HCT116 (cell line): ENCODE data around the gene PCDHGA3. TPM values are rescaled to one million over a fixed set of nuclear protein-coding genes. Genes with fewer than 3 reads are reported as not detected.
"Not testable (repeated sequence)": the region's sequence is repeated elsewhere in the genome, so short reads cannot be mapped to it uniquely, and the experiment has no call there.

ENCODE experiments used
- ATAC-seq: fragments of 200-7000 bp; cut with Tn5 transposase; 2 replicates; pipeline ENCODE4 v1.9.1; 2020; ENCODE audit warnings: mild to moderate bottlenecking, moderate library complexity
- BruUV-seq: library from RNA; stranded (reverse); fragments of 400-500 nt; replicated peaks from 2 replicates; lab custom pipeline; 2021; lab: Mats Ljungman, UMichigan
- CTCF ChIA-PET: fragments of 300-600 bp; sonication (Branson Sonifier 250); formaldehyde crosslinking; loops from one replicate; lab custom pipeline; 2021; ENCODE audit warnings: antibody characterized with exemption; lab: Charles Lee
- POLR2A ChIA-PET: fragments of 300-600, 350-600 bp; sonication (Branson Sonifier 250); formaldehyde crosslinking; loops from one replicate; lab custom pipeline; 2021; ENCODE audit warnings: antibody characterized with exemption; lab: Charles Lee
- RAD21 ChIA-PET, 2 experiments: fragments of 300-600 bp; sonication (Branson Sonifier 250); formaldehyde crosslinking; loops; one replicate each; lab custom pipeline; 2023; ENCODE audit warnings: low total read pairs in 2 of 2; ENCODE audit not compliant: uncharacterized antibody in 2 of 2, unreplicated experiment in 2 of 2, low non-redundant PET in 1 of 2; lab: Charles Lee
- DNase-seq: peaks from one replicate; pipeline ENCODE4 v3.0.0-alpha.2; 2010; ENCODE audit warnings: low read depth, low spot score
- H2AFZ ChIP-seq: fragments of 200-600 bp; shearing (Covaris generic), sonication (generic); 2 replicates; pipeline ENCODE4 v1.6.1; 2017; ENCODE audit warnings: low read depth, mixed run types, mixed read lengths, antibody characterized with exemption, low read length; ENCODE audit not compliant: poor library complexity, severe bottlenecking
- H3K27ac ChIP-seq: 2 replicates; pipeline ENCODE4 v1.5.1; 2012; ENCODE audit warnings: low read depth, low read length
- H3K27me3 ChIP-seq: fragments of 200-600 bp; sonication (generic); 2 replicates; pipeline ENCODE4 v1.6.1; 2016; ENCODE audit warnings: mixed run types, low read length, mixed read lengths; ENCODE audit not compliant: insufficient read depth
- H3K36me3 ChIP-seq, 2 experiments: fragments of 200-500 bp in 1 of 2; fragments of 200-600 bp in 1 of 2; sonication (Bioruptor generic) in 1 of 2; sonication (generic) in 1 of 2; 2 replicates each; pipeline versions ENCODE4 v1.5.1 to v1.6.1; 2014 to 2016; ENCODE audit warnings: low read length in 2 of 2, inconsistent platforms in 1 of 2, mixed read lengths in 1 of 2, mixed run types in 1 of 2; ENCODE audit not compliant: insufficient read depth in 2 of 2, control insufficient read depth in 1 of 2
- H3K4me1 ChIP-seq, 2 experiments: fragments of 200-600 bp in 1 of 2; sonication (generic) in 1 of 2; 2 replicates each; pipeline versions ENCODE4 v1.5.1 to v1.6.1; 2012 to 2017; ENCODE audit warnings: low read length in 2 of 2, inconsistent platforms in 1 of 2, mild to moderate bottlenecking in 1 of 2, mixed read lengths in 1 of 2, mixed run types in 1 of 2, moderate library complexity in 1 of 2; ENCODE audit not compliant: insufficient read depth in 2 of 2, control insufficient read depth in 1 of 2
- H3K4me2 ChIP-seq: fragments of 200-600 bp; sonication (generic); 2 replicates; pipeline ENCODE4 v1.6.1; 2017; ENCODE audit warnings: mixed run types, low read length, mixed read lengths
- H3K4me3 ChIP-seq, 2 experiments: fragments of 200-600 bp in 1 of 2; sonication (generic) in 1 of 2; replicated peaks in 1 of 2; 2 replicates each; pipeline ENCODE4 v1.5.1; 2011 to 2016; ENCODE audit warnings: low read length in 2 of 2, control low read depth in 1 of 2, low read depth in 1 of 2, mild to moderate bottlenecking in 1 of 2, mixed read lengths in 1 of 2, mixed run types in 1 of 2
- H3K79me2 ChIP-seq: fragments of 200-600 bp; sonication (generic); 2 replicates; pipeline ENCODE4 v1.6.1; 2017; ENCODE audit warnings: mild to moderate bottlenecking, mixed run types, low read length, moderate library complexity, mixed read lengths; ENCODE audit not compliant: insufficient read depth
- H3K9ac ChIP-seq: fragments of 200-600 bp; sonication (generic); 2 replicates; pipeline ENCODE4 v1.6.1; 2016; ENCODE audit warnings: low read length, mixed read lengths
- H3K9me2 ChIP-seq: fragments of 200-600 bp; sonication (generic), shearing (Covaris generic); 2 replicates; pipeline ENCODE4 v1.6.1; 2017; ENCODE audit warnings: mixed run types, mild to moderate bottlenecking, moderate library complexity; ENCODE audit not compliant: insufficient read depth
- H3K9me3 ChIP-seq, 2 experiments: fragments of 200-500 bp in 1 of 2; fragments of 200-600 bp in 1 of 2; sonication (Bioruptor generic) in 1 of 2; sonication (generic) in 1 of 2; 2 replicates each; pipeline ENCODE4 v1.6.1; 2014 to 2017; ENCODE audit warnings: low read length in 2 of 2, mixed read lengths in 2 of 2, inconsistent platforms in 1 of 2, low read depth in 1 of 2, mild to moderate bottlenecking in 1 of 2, mixed run types in 1 of 2, moderate library complexity in 1 of 2; ENCODE audit not compliant: control insufficient read depth in 1 of 2, insufficient read depth in 1 of 2
- H4K20me1 ChIP-seq: fragments of 200-600 bp; sonication (generic), shearing (Covaris generic); 2 replicates; pipeline ENCODE4 v1.6.1; 2017; ENCODE audit warnings: mixed run types, mild to moderate bottlenecking, moderate library complexity; ENCODE audit not compliant: insufficient read depth
- CTCF ChIP-seq, 3 experiments: fragments of 200-600 bp in 1 of 3; sonication (generic) in 1 of 3; IDR thresholded peaks in 2 of 3; conservative IDR thresholded peaks in 1 of 3; 2 replicates each; pipeline ENCODE4 v1.5.1; 2012 to 2017; ENCODE audit warnings: low read depth in 2 of 3, low read length in 2 of 3, antibody characterized with exemption in 1 of 3, borderline replicate concordance in 1 of 3, control low read depth in 1 of 3, mild to moderate bottlenecking in 1 of 3, mixed read lengths in 1 of 3, mixed run types in 1 of 3, moderate library complexity in 1 of 3; ENCODE audit not compliant: insufficient read depth in 1 of 3
- EGR1 ChIP-seq: IDR thresholded peaks from 2 replicates; pipeline ENCODE4 v1.6.1; 2012; ENCODE audit warnings: low read depth
- ELF1 ChIP-seq: IDR thresholded peaks from 2 replicates; pipeline ENCODE4 v1.6.1; 2012; ENCODE audit warnings: low read depth, borderline replicate concordance
- EZH2phosphoT487 ChIP-seq: fragments of 200-600 bp; IDR thresholded peaks from 2 replicates; pipeline ENCODE4 v1.6.1; 2018; ENCODE audit warnings: antibody characterized with exemption, borderline replicate concordance
- JUND ChIP-seq: IDR thresholded peaks from 2 replicates; pipeline ENCODE4 v1.6.1; 2012
- RAD21 ChIP-seq: IDR thresholded peaks from 2 replicates; pipeline ENCODE4 v1.6.1; 2012; ENCODE audit warnings: low read depth, mild to moderate bottlenecking
- REST ChIP-seq: IDR thresholded peaks from 2 replicates; pipeline ENCODE4 v1.6.1; 2012; ENCODE audit warnings: low read depth
- SIN3A ChIP-seq: IDR thresholded peaks from 2 replicates; pipeline ENCODE4 v1.6.1; 2012; ENCODE audit warnings: low read depth
- SRF ChIP-seq: IDR thresholded peaks from 2 replicates; pipeline ENCODE4 v1.6.1; 2012; ENCODE audit warnings: low read depth
- TCF7L2 ChIP-seq: IDR thresholded peaks from 2 replicates; pipeline ENCODE4 v1.7.0; 2011; ENCODE audit warnings: borderline replicate concordance, inconsistent platforms; ENCODE audit not compliant: insufficient read depth, insufficient read length; ENCODE audit errors: extremely low read depth
- ZNF274 ChIP-seq: fragments of 200-500 bp; sonication (Bioruptor generic); IDR thresholded peaks from 2 replicates; pipeline ENCODE4 v1.6.1; 2014; ENCODE audit warnings: mild to moderate bottlenecking, low read depth, low read length, inconsistent platforms
- intact Hi-C: fragments of 100-400 bp; cut with micrococcal nuclease; formaldehyde crosslinking; loops from 2 replicates; pipeline ENCODE4 v1.10.0; 2022
- total RNA-seq: library from RNA; stranded (reverse); gene quantifications from one replicate; pipeline ENCODE4 v1.2.1, GENCODE V29; 2021; ENCODE audit not compliant: unreplicated experiment
- TF ChIP-seq, protein P1 (sequence below): IDR thresholded peaks from 2 replicates; pipeline ENCODE4 v1.6.1; 2011; ENCODE audit warnings: mild to moderate bottlenecking, low read length, moderate library complexity; ENCODE audit not compliant: insufficient replicate concordance; ENCODE audit errors: extremely low read depth

PCDHGA3 gene
- total RNA-seq, 1 experiment from 2014 or later = not detected

DNA sequence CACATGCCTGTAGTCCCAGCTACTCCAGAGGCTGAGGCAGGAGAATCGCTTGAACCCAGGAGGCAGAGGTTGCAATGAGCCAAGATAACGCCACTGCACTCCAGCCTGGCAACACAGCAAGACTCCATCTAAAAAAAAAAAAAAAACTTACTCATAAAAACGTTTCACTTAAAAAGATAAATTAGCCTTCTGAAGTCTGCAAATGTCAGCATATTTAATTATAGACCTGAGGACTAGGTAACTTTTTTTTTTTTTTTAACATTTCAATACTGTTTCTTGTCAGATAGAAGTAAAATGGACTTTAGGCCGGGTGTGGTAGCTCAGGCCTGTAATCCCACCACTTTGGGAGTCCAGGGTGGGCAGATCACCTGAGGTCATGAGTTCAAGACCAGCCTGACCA, 26.7 kb upstream of the PCDHGA3 start:
- H3K4me2 ChIP-seq, H3K9ac ChIP-seq, CTCF ChIA-PET, RAD21 ChIA-PET, DNase-seq, H3K27ac ChIP-seq, intact Hi-C loops, H3K9me2 ChIP-seq, H3K27me3 ChIP-seq, H3K4me3 ChIP-seq, H2AFZ ChIP-seq, POLR2A ChIA-PET, ATAC-seq, H4K20me1 ChIP-seq, BruUV-seq: not testable (repeated sequence)
- Histone ChIP-seq H3K36me3 (peaks cover 2 to 19% of the 10 kb centered on the region in 2 experiments; a peak in 2 of 4 replicates), H3K79me2 (peaks cover 29% of the 10 kb centered on the region), H3K9me3 (peaks cover 19 to 23% of the 10 kb centered on the region in 2 experiments), H3K4me1 (peaks cover 4 to 13% of the 10 kb centered on the region in 2 experiments; a peak in 3 of 4 replicates)

- BruUV-seq = no TSS peak
- ChIA-PET POLR2A (no interaction called here), CTCF (interaction anchor here (2.0 to 2.1 kb wide), 2 partner anchors 94 to 245 kb away, joined by 6 to 19 read pairs; partner anchors contain the start of gene PCDHGA10), RAD21 (no interaction called here)
- Histone ChIP-seq H3K27me3 (no peaks in the 10 kb centered on the region), H2AFZ (no peak overlapping the region), H3K9me2 (no peaks in the 10 kb centered on the region), H3K79me2 (peaks cover 29% of the 10 kb centered on the region), H3K27ac (no peak overlapping the region), H3K4me1 (peaks cover 4 to 13% of the 10 kb centered on the region in 2 experiments; a peak in 3 of 4 replicates), H3K9ac (no peak overlapping the region), H3K4me3 (peak overlapping the region in 1 of 2 experiments; percentile 74; a peak in 3 of 4 replicates), H3K36me3 (peaks cover 2 to 19% of the 10 kb centered on the region in 2 experiments; a peak in 2 of 4 replicates), H3K4me2 (peak overlapping the region; percentile 79), H4K20me1 (no peaks in the 10 kb centered on the region), H3K9me3 (peaks cover 19 to 26% of the 10 kb centered on the region in 2 experiments)
- DNase-seq = no peak
- ATAC-seq = no peak
- intact Hi-C loops = no loop called here
- TF ChIP-seq RAD21 (no peak), JUND (no peak), ELF1 (no peak), EZH2phosphoT487 (no peak), EGR1 (no peak), TCF7L2 (no peak), SIN3A (no peak), SRF (no peak), CTCF (IDR thresholded peaks at IDR 0.05 in 2 of 3, conservative IDR thresholded peaks at IDR 0.05 in 1 of 3; ENCODE audit: borderline replicate concordance in 1 of 3, insufficient read depth in 1 of 3, low read depth in 2 of 3, low read length in 2 of 3) (no peak), ZNF274 (no peak), REST (no peak)
- TF ChIP-seq, protein P1, sequence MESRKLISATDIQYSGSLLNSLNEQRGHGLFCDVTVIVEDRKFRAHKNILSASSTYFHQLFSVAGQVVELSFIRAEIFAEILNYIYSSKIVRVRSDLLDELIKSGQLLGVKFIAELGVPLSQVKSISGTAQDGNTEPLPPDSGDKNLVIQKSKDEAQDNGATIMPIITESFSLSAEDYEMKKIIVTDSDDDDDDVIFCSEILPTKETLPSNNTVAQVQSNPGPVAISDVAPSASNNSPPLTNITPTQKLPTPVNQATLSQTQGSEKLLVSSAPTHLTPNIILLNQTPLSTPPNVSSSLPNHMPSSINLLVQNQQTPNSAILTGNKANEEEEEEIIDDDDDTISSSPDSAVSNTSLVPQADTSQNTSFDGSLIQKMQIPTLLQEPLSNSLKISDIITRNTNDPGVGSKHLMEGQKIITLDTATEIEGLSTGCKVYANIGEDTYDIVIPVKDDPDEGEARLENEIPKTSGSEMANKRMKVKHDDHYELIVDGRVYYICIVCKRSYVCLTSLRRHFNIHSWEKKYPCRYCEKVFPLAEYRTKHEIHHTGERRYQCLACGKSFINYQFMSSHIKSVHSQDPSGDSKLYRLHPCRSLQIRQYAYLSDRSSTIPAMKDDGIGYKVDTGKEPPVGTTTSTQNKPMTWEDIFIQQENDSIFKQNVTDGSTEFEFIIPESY = no peak
These were observed 24.4 kb upstream of the PCDHGA3 start for GRCh38 chr5:141319202-141319601.
